ENCODE results near the gene BUD13.

Gene BUD13

DNA sequence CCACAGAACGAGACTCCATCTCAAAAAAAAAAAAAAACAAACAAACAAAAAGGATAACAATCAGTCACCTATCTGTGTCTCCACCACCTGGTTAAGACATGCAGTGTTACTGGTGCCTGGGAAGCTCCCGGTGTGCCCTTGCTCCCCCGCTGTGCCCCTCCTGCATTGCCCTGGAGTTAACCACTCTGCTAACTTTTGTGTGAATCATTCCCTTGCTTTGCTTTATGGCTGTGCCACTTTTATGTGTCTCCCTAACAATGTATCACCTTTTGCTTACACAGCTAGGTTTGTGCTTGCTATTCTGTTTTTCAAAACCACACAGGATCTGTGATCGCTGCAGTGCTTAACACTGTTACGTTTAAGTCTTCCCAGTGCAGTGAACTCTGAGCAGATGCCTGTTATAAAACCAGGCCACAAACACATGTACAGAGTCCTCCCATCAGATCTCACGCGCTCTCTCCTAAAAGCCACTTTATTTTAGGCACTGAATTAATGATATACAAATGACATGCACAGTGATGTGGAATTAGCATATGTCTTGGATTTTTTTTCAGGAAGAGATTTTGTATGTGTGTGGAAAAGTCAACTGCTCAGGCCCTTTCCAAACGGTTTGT is 69.9 kb downstream of the BUD13 start:
- ChIA-PET POLR2A (no interaction called here), CTCF (interaction anchor here (1.1 to 3.0 kb wide), 2 partner anchors 11 kb away, joined by 4 to 8 read pairs; no protein-coding TSS in a partner anchor)
- TF ChIP-seq ZIC2 (tag by site-specific recombination; IDR thresholded peaks at IDR 0.05): 0 out of 2 replicates have a peak, but pooled peaks have one; percentile 34
- no peak for TF ChIP-seq MZF1 (tag by site-specific recombination; IDR thresholded peaks at IDR 0.05; ENCODE audit: borderline replicate concordance)
- H3K27ac ChIP-seq (ENCODE audit: extremely low read depth, low read depth, low read length): no peak overlapping the region
- no peaks in the 10 kb centered on the region for H3K36me3 ChIP-seq (ENCODE audit: control insufficient read depth in 2 of 2, insufficient read depth in 1 of 2, low read length in 2 of 2)
- H3K4me3 ChIP-seq (ENCODE audit: low read depth, low read length): no peak overlapping the region
- no peaks in the 10 kb centered on the region for H3K9me3 ChIP-seq (ENCODE audit: control insufficient read depth, insufficient read depth, low read depth, low read length)
- H3K4me1 ChIP-seq (ENCODE audit: control insufficient read depth, insufficient read depth, low read length): no peaks in the 10 kb centered on the region

- Histone ChIP-seq H3K4me3 (ENCODE audit: low read depth, low read length) (no peak overlapping the region), H3K27ac (ENCODE audit: extremely low read depth, low read depth, low read length) (no peak overlapping the region), H3K36me3 (ENCODE audit: control insufficient read depth in 2 of 2, insufficient read depth in 1 of 2, low read length in 2 of 2) (no peaks in the 10 kb centered on the region), H3K9me3 (ENCODE audit: control insufficient read depth, insufficient read depth, low read depth, low read length) (no peaks in the 10 kb centered on the region), H3K4me1 (ENCODE audit: control insufficient read depth, insufficient read depth, low read length) (no peaks in the 10 kb centered on the region)
- ChIA-PET CTCF (interaction anchor here (0.6 to 1.1 kb wide), 3 partner anchors 10 to 86 kb away, joined by 3 to 5 read pairs (median 4); no protein-coding TSS in a partner anchor), POLR2A (no interaction called here)
- TF ChIP-seq, protein P1, sequence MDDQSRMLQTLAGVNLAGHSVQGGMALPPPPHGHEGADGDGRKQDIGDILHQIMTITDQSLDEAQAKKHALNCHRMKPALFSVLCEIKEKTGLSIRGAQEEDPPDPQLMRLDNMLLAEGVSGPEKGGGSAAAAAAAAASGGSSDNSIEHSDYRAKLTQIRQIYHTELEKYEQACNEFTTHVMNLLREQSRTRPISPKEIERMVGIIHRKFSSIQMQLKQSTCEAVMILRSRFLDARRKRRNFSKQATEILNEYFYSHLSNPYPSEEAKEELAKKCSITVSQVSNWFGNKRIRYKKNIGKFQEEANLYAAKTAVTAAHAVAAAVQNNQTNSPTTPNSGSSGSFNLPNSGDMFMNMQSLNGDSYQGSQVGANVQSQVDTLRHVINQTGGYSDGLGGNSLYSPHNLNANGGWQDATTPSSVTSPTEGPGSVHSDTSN (CRISPR knock-in tag; IDR thresholded peaks at IDR 0.05): no peak
- TF ChIP-seq YY1 (tag by site-specific recombination; IDR thresholded peaks at IDR 0.05): no peak
- TF ChIP-seq ZNF658 (tag by site-specific recombination; IDR thresholded peaks at IDR 0.05): no peak
- no peak for TF ChIP-seq TCF7L2 (IDR thresholded peaks at IDR 0.05; ENCODE audit: borderline replicate concordance, low read depth, low read length)
- no peak for TF ChIP-seq ZNF223 (tag by site-specific recombination; IDR thresholded peaks at IDR 0.05)
- no peak for TF ChIP-seq ZNF510 (tag by site-specific recombination; IDR thresholded peaks at IDR 0.05; ENCODE audit: insufficient replicate concordance)
- no peak for TF ChIP-seq ZNF362 (tag by site-specific recombination; IDR thresholded peaks at IDR 0.05)
- no peak for TF ChIP-seq GLIS1 (tag by site-specific recombination; IDR thresholded peaks at IDR 0.05)
- no peak for TF ChIP-seq ZNF404 (tag by site-specific recombination; IDR thresholded peaks at IDR 0.05)
Measured at GRCh38 chr11:116701876-116702275, 70.9 kb downstream of the BUD13 start.

DNA sequence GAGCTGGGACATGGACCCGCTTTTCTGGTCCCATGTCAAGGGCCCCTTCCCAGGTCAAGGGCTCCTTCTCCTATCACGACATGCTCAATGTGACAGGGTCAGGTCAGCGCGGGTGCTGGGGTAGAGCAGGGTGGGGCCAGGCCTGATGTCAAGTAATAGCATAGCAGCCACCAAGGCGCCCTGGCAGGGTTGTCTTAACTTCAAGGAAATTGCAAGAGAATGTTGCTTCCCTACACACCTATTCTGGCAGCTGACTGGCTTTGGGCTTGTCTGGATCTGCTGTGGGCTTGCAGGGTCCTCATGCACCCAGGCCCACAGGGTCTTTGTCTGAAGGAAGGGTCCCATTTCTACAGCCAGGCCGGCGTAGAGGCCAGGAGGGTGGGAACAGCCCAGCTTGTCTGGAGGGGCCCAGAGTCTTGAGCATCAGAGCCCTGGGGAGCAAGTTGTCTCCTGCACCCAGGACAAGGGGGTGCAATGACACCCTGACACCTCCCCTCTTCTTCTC is 71.4 kb downstream of the BUD13 start:
- Histone ChIP-seq H3K36me3 (ENCODE audit: control insufficient read depth in 2 of 2, insufficient read depth in 1 of 2, low read length in 2 of 2) (no peaks in the 10 kb centered on the region), H3K4me3 (ENCODE audit: low read depth, low read length) (no peak overlapping the region), H3K9me3 (ENCODE audit: control insufficient read depth, insufficient read depth, low read depth, low read length) (no peaks in the 10 kb centered on the region), H3K4me1 (ENCODE audit: control insufficient read depth, insufficient read depth, low read length) (no peaks in the 10 kb centered on the region), H3K27ac (ENCODE audit: extremely low read depth, low read depth, low read length) (no peak overlapping the region)
- TF ChIP-seq, protein P2, sequence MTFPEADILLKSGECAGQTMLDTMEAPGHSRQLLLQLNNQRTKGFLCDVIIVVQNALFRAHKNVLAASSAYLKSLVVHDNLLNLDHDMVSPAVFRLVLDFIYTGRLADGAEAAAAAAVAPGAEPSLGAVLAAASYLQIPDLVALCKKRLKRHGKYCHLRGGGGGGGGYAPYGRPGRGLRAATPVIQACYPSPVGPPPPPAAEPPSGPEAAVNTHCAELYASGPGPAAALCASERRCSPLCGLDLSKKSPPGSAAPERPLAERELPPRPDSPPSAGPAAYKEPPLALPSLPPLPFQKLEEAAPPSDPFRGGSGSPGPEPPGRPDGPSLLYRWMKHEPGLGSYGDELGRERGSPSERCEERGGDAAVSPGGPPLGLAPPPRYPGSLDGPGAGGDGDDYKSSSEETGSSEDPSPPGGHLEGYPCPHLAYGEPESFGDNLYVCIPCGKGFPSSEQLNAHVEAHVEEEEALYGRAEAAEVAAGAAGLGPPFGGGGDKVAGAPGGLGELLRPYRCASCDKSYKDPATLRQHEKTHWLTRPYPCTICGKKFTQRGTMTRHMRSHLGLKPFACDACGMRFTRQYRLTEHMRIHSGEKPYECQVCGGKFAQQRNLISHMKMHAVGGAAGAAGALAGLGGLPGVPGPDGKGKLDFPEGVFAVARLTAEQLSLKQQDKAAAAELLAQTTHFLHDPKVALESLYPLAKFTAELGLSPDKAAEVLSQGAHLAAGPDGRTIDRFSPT (tag by site-specific recombination; IDR thresholded peaks at IDR 0.05): no peak
- TF ChIP-seq ZNF707 (tag by site-specific recombination; IDR thresholded peaks at IDR 0.05): no peak
- no peak for TF ChIP-seq ZNF221 (tag by site-specific recombination; IDR thresholded peaks at IDR 0.05; ENCODE audit: borderline replicate concordance)
- no peak for TF ChIP-seq ZNF518A (tag by site-specific recombination; conservative IDR thresholded peaks at IDR 0.05; ENCODE audit: low read depth)
- no peak for TF ChIP-seq RBAK (tag by site-specific recombination; IDR thresholded peaks at IDR 0.05)
- ChIA-PET POLR2A (no interaction called here), CTCF (interaction anchor here (0.9 kb wide), 2 partner anchors 10 to 33 kb away, joined by 3 read pairs; no protein-coding TSS in a partner anchor)
